Neuronal stem cell (in vitro differentiated cells): ENCODE measurements around the gene SCAMP2.

Source experiments
- DNase-seq: peaks from one replicate; pipeline ENCODE4 v3.0.0-alpha.2; 2013; ENCODE audit warnings: low spot score
- H2AFZ ChIP-seq: one replicate; pipeline ENCODE4 v1.6.1; 2013; ENCODE audit warnings: mild to moderate bottlenecking, low read length, inconsistent platforms
- H2AK5ac ChIP-seq: 2 replicates; pipeline ENCODE4 v1.6.1; 2013; ENCODE audit warnings: low read depth, mild to moderate bottlenecking, inconsistent platforms, low read length, moderate library complexity, mixed read lengths
- H2BK120ac ChIP-seq: 2 replicates; pipeline ENCODE4 v1.6.1; 2013; ENCODE audit warnings: low read depth, mild to moderate bottlenecking, inconsistent platforms, low read length, moderate library complexity, mixed read lengths
- H2BK12ac ChIP-seq: one replicate; pipeline ENCODE4 v1.6.1; 2013; ENCODE audit warnings: low read length, inconsistent platforms
- H2BK15ac ChIP-seq: 2 replicates; pipeline ENCODE4 v1.6.1; 2013; ENCODE audit warnings: mild to moderate bottlenecking, low read length, inconsistent platforms, mixed read lengths
- H2BK5ac ChIP-seq: one replicate; pipeline ENCODE4 v1.6.1; 2013; ENCODE audit warnings: inconsistent platforms, mild to moderate bottlenecking, low read length, moderate library complexity
- H3K14ac ChIP-seq: one replicate; pipeline ENCODE4 v1.6.1; 2013; ENCODE audit warnings: low read length, inconsistent platforms
- H3K18ac ChIP-seq: 2 replicates; pipeline ENCODE4 v1.6.1; 2013; ENCODE audit warnings: low read length, inconsistent platforms
- H3K23ac ChIP-seq: 2 replicates; pipeline ENCODE4 v1.6.1; 2013; ENCODE audit warnings: low read depth, mild to moderate bottlenecking, mixed read lengths, low read length, inconsistent platforms; ENCODE audit not compliant: poor library complexity
- H3K27ac ChIP-seq: replicated peaks from 3 replicates; pipeline ENCODE4 v1.5.1; 2013; ENCODE audit warnings: low read length, inconsistent platforms
- H3K27me3 ChIP-seq, 3 experiments: 2 replicates each; pipeline ENCODE4 v1.6.1; 2013; ENCODE audit warnings: low read length in 3 of 3, mild to moderate bottlenecking in 2 of 3, inconsistent platforms in 1 of 3, low read depth in 1 of 3, mixed read lengths in 1 of 3, moderate library complexity in 1 of 3; ENCODE audit not compliant: control insufficient read depth in 3 of 3, insufficient read depth in 3 of 3
- H3K36me3 ChIP-seq, 2 donors: replicated peaks in 1 of 2; 2 replicates each; pipeline ENCODE4 v1.6.1; 2013; ENCODE audit warnings: low read length in 2 of 2; ENCODE audit not compliant: control insufficient read depth in 2 of 2, insufficient read depth in 2 of 2
- H3K4ac ChIP-seq: 2 replicates; pipeline ENCODE4 v1.6.1; 2013; ENCODE audit warnings: inconsistent platforms, mild to moderate bottlenecking, low read length, moderate library complexity
- H3K4me1 ChIP-seq, 2 donors: 1 replicate in 1 of 2; 2 replicates in 1 of 2; pipeline ENCODE4 v1.6.1; 2013; ENCODE audit warnings: low read length in 2 of 2, low read depth in 1 of 2; ENCODE audit not compliant: control insufficient read depth in 2 of 2, insufficient read depth in 1 of 2
- H3K4me2 ChIP-seq: one replicate; pipeline ENCODE4 v1.6.1; 2013; ENCODE audit warnings: mild to moderate bottlenecking, low read length, inconsistent platforms; ENCODE audit not compliant: insufficient read depth, poor library complexity, severe bottlenecking
- H3K4me3 ChIP-seq, 2 donors: 2 replicates each; pipeline ENCODE4 v1.5.1; 2013; ENCODE audit warnings: low read length in 2 of 2, mild to moderate bottlenecking in 2 of 2, inconsistent platforms in 1 of 2, moderate library complexity in 1 of 2
- H3K79me1 ChIP-seq: one replicate; pipeline ENCODE4 v1.6.1; 2013; ENCODE audit warnings: low read depth, mild to moderate bottlenecking, inconsistent platforms, low read length, moderate library complexity
- H3K9ac ChIP-seq: one replicate; pipeline ENCODE4 v1.6.1; 2013; ENCODE audit warnings: mild to moderate bottlenecking, low read depth, low read length, inconsistent platforms; ENCODE audit not compliant: poor library complexity
- H3K9me3 ChIP-seq, 2 donors: replicated peaks in 1 of 2; 2 replicates each; pipeline versions ENCODE3 to v1.6.1; 2013; ENCODE audit warnings: low read length in 2 of 2, mild to moderate bottlenecking in 2 of 2, inconsistent platforms in 1 of 2, low read depth in 1 of 2, mixed read lengths in 1 of 2, moderate library complexity in 1 of 2; ENCODE audit not compliant: control insufficient read depth in 2 of 2, insufficient read depth in 1 of 2
- H4K8ac ChIP-seq: one replicate; pipeline ENCODE4 v1.6.1; 2013; ENCODE audit warnings: low read depth, mild to moderate bottlenecking, inconsistent platforms, low read length, moderate library complexity
- H4K91ac ChIP-seq: one replicate; pipeline ENCODE4 v1.6.1; 2013; ENCODE audit warnings: low read length, low read depth, mild to moderate bottlenecking, inconsistent platforms; ENCODE audit not compliant: poor library complexity
- WGBS, 2 donors: extraction: QIAGEN DNeasy Blood & Tissue Kit; methylation state at CpG; one replicate each; pipeline ENCODE4 v1.1.7; 2013; ENCODE audit warnings: missing lambda C conversion rate in 2 of 2, mixed read lengths in 1 of 2; ENCODE audit not compliant: insufficient read length in 2 of 2, insufficient replicate concordance in 1 of 2; ENCODE audit errors: extremely low coverage in 2 of 2; 5-methylcytosine and 5-hydroxymethylcytosine counted together

The SCAMP2 gene

DNA sequence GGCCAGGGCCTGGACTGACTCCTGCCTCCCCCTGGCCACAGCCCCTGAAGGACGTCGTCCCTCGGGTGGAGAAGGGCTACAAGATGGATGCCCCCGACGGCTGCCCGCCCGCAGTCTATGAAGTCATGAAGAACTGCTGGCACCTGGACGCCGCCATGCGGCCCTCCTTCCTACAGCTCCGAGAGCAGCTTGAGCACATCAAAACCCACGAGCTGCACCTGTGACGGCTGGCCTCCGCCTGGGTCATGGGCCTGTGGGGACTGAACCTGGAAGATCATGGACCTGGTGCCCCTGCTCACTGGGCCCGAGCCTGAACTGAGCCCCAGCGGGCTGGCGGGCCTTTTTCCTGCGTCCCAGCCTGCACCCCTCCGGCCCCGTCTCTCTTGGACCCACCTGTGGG lies 70.9 kb downstream of the SCAMP2 start:
- Histone ChIP-seq H3K14ac (no peak overlapping the region), H2AFZ (no peak overlapping the region), H3K23ac (no peak overlapping the region), H4K91ac (no peak overlapping the region), H2BK12ac (no peak overlapping the region), H3K27ac (no peak overlapping the region), H2BK15ac (no peak overlapping the region), H3K4ac (no peak overlapping the region), H3K27me3 (no peaks in the 10 kb centered on the region), H3K4me2 (no peak overlapping the region), H2AK5ac (no peak overlapping the region), H4K8ac (no peak overlapping the region), H2BK120ac (no peak overlapping the region), H3K9me3 (no peaks in the 10 kb centered on the region), H3K9ac (no peak overlapping the region), H3K4me1 (no peaks in the 10 kb centered on the region), H3K79me1 (peaks cover 11% of the 10 kb centered on the region), H3K4me3 (no peak overlapping the region), H3K18ac (no peak overlapping the region), H3K36me3 (peaks cover 48 to 73% of the 10 kb centered on the region in 2 donors), H2BK5ac (no peak overlapping the region)
- DNase-seq = no peak
- no CpG with 5 or more reads among the region's 20 CpGs for WGBS, 2 donors

DNA sequence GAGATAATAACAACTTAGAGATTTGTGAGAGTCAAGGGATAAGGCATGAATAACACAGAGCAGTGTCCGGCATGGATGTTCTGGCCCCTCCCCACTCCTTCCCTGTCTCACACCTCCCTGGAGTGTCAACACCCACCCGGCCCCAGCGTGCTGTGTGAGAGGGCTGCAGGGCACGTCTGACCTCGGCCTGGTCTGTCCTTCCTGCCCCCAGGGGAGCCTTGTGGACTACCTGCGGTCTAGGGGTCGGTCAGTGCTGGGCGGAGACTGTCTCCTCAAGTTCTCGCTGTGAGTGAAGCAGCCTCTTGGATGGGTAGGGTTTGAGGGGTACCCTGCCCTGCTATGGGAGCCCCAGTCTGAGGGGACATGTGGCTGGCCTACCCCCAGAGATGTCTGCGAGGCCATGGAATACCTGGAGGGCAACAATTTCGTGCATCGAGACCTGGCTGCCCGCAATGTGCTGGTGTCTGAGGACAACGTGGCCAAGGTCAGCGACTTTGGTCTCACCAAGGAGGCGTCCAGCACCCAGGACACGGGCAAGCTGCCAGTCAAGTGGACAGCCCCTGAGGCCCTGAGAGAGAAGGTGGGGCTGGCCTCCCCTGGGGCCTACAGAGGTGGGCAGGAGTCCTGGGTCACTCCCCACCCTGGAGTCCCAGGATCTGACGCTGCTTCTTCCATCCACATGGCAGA lies 71.7 kb downstream of the SCAMP2 start:
- H2BK5ac ChIP-seq = no peak overlapping the region
- H3K14ac ChIP-seq = no peak overlapping the region
- no peak overlapping the region for H3K4me2 ChIP-seq
- no peaks in the 10 kb centered on the region for H3K27me3 ChIP-seq
- peak overlapping the region; percentile 76 for H2BK12ac ChIP-seq
- no peaks in the 10 kb centered on the region for H3K9me3 ChIP-seq
- H3K4me3 ChIP-seq = peak overlapping the region in 1 of 2 donors; percentile 14
- no peak overlapping the region for H4K8ac ChIP-seq
- no peak overlapping the region for H2AK5ac ChIP-seq
- no CpG with 5 or more reads among the region's 18 CpGs for WGBS, 2 donors
- no peak overlapping the region for H3K23ac ChIP-seq
- peaks cover 48 to 73% of the 10 kb centered on the region in 2 donors for H3K36me3 ChIP-seq
- no peak for DNase-seq
- H2BK120ac ChIP-seq = no peak overlapping the region
- H3K27ac ChIP-seq = no peak overlapping the region
- H3K79me1 ChIP-seq = peaks cover 11% of the 10 kb centered on the region
- no peak overlapping the region for H2AFZ ChIP-seq
- H4K91ac ChIP-seq = no peak overlapping the region
- no peak overlapping the region for H3K18ac ChIP-seq
- peak overlapping the region; percentile 7 for H3K9ac ChIP-seq
- no peak overlapping the region for H2BK15ac ChIP-seq
- H3K4me1 ChIP-seq = no peaks in the 10 kb centered on the region
- no peak overlapping the region for H3K4ac ChIP-seq

DNA sequence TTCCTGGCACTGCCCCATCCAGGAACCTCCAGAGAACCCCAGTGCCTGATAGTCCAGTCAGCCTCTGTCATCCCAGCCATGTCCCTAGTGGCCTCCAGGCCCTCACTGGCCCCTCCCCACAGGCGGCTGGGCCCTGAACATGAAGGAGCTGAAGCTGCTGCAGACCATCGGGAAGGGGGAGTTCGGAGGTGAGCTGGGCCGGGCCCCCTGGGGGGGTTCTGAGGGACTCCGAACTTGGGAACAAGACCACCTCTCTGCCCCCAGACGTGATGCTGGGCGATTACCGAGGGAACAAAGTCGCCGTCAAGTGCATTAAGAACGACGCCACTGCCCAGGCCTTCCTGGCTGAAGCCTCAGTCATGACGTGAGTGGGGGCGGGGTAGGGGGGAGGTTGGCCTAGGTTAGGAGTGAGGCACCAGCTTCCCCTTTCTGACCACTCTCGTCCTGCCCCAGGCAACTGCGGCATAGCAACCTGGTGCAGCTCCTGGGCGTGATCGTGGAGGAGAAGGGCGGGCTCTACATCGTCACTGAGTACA lies 72.5 kb downstream of the SCAMP2 start:
- Histone ChIP-seq H3K18ac (no peak overlapping the region), H3K4ac (no peak overlapping the region), H2BK15ac (no peak overlapping the region), H4K91ac (no peak overlapping the region), H3K14ac (no peak overlapping the region), H3K4me2 (no peak overlapping the region), H3K9me3 (no peaks in the 10 kb centered on the region), H3K4me3 (no peak overlapping the region), H3K9ac (peak overlapping the region; percentile 72), H3K4me1 (no peaks in the 10 kb centered on the region), H3K27me3 (no peaks in the 10 kb centered on the region), H3K23ac (no peak overlapping the region), H2AFZ (no peak overlapping the region), H4K8ac (no peak overlapping the region), H2BK120ac (no peak overlapping the region), H2AK5ac (no peak overlapping the region), H3K27ac (no peak overlapping the region), H2BK5ac (peak overlapping the region; percentile 43), H2BK12ac (no peak overlapping the region), H3K79me1 (peaks cover 11% of the 10 kb centered on the region), H3K36me3 (peaks cover 48 to 73% of the 10 kb centered on the region in 2 donors)
- WGBS, 2 donors = no CpG with 5 or more reads among the region's 20 CpGs
- no peak for DNase-seq

DNA sequence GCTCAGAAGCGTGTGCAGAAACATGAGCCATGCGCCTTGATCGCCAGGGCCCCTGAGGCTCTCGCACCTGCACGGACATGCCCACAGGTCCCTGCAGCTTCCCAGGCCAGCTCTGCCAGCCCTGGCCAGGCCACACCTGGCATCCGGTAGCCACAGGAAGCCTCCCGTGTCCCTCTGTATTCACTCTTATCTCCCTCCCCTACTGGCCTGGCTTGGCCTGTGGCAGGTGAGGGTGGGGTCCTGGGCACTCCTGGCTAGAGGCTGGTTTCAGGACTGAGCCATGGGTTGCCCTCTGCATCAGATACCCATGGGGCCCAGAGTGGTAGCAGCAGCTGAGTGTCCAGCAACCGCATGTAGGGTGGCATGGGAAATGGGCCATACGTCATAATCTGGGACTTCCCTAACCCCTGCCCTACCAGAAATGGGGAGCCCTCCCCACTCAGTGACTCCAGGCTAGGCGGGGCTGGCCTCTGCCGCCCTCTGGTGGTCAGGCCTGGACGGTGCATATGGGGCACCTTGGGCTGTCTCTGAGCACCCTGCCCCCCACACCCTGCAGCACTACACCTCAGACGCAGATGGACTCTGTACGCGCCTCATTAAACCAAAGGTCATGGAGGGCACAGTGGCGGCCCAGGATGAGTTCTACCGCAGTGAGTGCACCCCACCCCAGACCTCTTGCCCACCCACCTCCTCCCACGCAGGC lies 73.2 kb downstream of the SCAMP2 start:
- peak overlapping the region in 1 of 2 donors; percentile 20 for H3K4me3 ChIP-seq
- no peak overlapping the region for H2BK120ac ChIP-seq
- H3K27me3 ChIP-seq = no peaks in the 10 kb centered on the region
- peaks cover 12% of the 10 kb centered on the region for H3K79me1 ChIP-seq
- H3K23ac ChIP-seq = peak overlapping the region; percentile 13
- peak overlapping the region; percentile 17 for H3K27ac ChIP-seq
- H2AFZ ChIP-seq = no peak overlapping the region
- no peaks in the 10 kb centered on the region for H3K4me1 ChIP-seq
- H2BK5ac ChIP-seq = peak overlapping the region; percentile 43
- H3K4ac ChIP-seq = peak overlapping the region; percentile 1
- no peak overlapping the region for H3K4me2 ChIP-seq
- H3K9ac ChIP-seq = no peak overlapping the region
- peaks cover 48 to 75% of the 10 kb centered on the region in 2 donors for H3K36me3 ChIP-seq
- H3K18ac ChIP-seq = peak overlapping the region; percentile 88
- no peak overlapping the region for H2AK5ac ChIP-seq
- no peak for DNase-seq
- H2BK12ac ChIP-seq = no peak overlapping the region
- no peak overlapping the region for H3K14ac ChIP-seq
- no CpG with 5 or more reads among the region's 18 CpGs for WGBS, 2 donors
- H3K9me3 ChIP-seq = no peaks in the 10 kb centered on the region
- H2BK15ac ChIP-seq = no peak overlapping the region
- no peak overlapping the region for H4K91ac ChIP-seq
- H4K8ac ChIP-seq = no peak overlapping the region
